ENCODE data around the gene PLPPR1. TPM values are rescaled to one million over a fixed set of nuclear protein-coding genes. Genes with fewer than 3 reads are reported as not detected.

Gene PLPPR1
- total RNA-seq, 1 experiment from 2014 or later, result not detected

DNA sequence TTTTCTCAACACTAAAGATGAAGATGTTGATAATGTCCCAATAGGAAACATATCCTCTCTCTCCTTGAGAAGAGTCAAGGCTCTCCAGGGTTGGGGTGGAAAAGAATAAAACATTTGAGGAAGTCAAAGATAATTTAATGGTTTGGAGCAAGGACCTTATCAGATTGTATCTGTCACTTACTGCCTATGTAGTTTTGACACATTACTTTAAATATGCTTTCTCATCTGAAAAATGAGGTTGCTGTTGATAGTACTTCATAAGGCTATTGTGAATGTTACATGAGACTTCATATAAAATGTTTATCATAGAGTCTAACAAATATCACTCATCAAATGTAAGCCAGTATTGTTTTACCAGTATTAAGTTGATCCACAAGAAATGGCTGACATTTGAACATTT lies 307.6 kb downstream of the PLPPR1 start:
- no peak for DNase-seq (ENCODE audit: low read depth)

DNA sequence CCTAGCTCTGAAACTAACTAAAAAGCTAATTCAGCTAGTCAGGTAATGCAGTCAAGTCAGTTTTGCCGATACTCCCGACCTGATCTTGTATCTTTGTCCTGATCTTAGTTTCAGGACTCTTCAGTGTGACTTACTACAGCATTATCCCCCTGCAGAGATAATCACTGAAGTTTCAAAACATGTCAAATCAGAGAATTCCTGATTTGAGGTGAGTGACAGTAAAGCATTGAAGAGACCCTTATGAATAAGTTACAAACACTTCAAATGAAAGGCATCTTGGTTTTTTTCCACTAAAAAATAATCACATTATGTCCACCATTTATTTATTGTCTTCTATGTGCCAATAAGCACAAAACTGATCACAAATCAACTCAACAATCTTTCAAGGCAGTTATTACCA lies 308.7 kb downstream of the PLPPR1 start:
- DNase-seq (ENCODE audit: low read depth), result no peak

DNA sequence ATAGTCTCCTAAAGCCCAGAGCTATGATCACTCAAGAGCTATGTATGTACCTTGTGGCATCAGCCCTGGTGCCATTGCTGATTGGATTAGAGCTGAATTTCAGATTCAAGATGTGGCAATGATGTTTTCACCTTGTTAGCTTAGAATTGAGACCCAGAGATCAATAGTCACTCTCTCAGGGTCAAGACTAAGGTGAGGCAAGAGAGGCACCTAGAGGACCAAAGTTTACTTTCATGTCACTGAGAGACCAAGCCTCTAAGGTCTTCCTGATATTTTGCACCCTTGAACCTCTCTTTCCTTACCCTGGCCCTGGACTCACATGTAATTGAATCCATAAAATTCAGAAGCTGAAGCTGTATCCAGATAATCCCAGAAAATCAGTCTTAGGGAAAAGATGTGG lies 313.4 kb downstream of the PLPPR1 start:
- no peak for DNase-seq (ENCODE audit: low read depth)

DNA sequence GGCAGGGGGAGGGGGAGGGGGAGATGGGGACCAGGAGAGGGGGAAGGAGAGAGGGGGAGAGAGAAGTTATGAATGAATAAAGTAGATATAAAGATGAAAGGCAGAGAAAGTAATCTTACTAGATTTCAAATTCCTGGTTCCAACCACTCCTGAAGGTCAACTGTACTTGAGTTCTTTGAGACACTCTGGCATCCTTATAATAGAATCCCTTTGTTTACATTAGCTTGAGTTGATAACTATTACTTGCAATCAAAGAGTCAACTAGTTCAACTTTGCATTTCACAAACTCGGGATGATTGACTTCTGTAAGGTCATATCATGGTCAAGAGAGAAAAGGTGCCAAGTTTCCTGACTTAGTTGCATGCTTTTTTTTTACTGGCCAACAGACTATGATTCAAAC lies 314.1 kb downstream of the PLPPR1 start:
- no peak for DNase-seq (ENCODE audit: low read depth)

DNA sequence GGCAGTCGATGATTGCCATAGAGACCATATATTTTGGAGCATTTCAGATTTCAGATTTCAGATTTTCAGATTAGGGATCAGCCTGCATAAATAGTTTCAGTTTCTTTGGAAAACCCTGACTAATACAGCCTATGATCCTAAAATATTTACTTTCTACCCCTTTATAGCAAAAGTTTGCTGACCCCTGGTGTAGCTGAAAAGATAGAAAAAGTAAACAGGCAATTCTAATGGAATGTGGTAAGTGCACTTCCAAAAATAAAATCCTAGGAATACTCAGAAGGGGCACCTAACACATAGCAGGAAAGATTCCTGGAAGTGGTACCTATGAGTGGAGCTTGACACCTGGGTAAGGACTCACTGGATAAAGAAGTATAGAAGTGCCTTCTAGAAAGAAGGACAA lies 321.8 kb downstream of the PLPPR1 start:
- no peak for DNase-seq (ENCODE audit: low read depth)

DNA sequence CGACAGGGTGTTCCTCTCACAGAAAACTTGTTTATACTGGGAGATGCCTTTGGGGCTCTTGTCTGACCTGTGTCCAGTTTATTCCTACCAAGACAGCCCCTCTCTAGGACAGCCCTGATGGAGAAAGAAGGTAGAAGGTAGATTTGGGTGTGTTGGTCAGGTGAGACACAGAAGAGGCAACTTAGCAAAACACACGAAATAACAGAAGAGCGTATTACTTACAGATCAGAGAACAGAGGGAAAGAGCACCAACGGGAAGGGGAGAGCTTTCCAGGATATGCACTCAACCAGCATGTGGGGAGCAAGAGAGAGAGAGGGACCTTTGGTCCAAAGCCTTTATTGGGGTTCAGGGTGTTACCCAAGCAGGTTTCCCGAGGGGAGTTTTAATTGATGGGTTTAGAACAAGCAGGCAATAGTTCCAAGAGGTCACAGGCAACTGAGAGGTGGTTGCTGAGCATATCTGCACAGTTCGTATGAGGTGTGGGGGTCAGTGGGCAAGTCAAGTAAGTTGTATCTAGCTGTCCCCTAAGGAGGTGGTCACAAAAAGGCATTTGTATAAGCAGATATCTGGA lies 324.5 kb downstream of the PLPPR1 start:
- DNase-seq (ENCODE audit: low read depth), result no peak

DNA sequence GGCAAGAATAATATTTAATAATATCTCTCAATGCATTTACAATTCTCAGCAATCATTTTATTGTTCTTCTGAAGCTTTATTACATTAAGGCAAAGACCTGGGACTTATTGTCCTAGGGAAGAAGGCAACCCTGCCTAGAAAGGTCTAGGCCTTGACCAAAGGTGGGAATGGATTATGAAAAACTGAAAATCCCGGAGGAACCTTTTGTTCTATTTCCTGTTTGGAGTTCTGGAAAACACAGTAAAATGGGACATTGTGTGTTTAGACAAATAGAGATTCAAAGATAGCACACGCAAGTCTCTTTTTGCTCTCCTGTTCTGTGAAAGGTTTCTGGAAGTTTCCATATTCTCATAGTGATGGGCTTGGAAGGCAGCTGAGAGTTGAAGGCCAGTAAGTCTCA lies 325.2 kb downstream of the PLPPR1 start:
- DNase-seq (ENCODE audit: low read depth), result no peak

DNA sequence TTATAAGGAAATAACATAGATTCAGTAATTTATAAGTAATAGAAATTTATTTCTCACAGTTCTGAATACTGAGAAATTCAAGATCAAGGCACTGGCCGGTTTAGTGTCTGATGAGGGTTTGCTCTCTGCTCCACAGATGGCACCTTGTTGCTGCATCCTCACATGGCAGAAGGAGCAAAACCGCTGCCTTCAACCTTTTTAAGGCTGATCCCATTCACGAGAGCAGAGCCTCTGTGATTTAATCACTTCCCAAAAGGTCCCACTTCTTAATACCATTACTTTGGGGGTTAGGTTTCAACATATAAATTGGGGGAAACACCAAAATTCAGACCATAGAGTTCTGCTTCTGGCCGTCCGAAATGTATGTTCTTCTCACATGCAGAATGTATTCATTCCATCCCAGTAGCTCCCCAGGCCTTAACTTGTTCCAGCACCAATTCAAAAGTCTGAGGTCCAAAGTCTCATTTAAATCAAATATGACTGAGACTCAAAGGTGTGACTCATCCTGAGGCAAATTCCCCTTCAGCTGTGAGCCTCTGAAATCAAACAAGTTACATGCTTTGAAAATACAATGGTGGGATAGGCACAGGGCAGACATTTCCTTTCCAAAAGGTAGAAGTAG lies 325.7 kb downstream of the PLPPR1 start:
- no peak for DNase-seq (ENCODE audit: low read depth)

DNA sequence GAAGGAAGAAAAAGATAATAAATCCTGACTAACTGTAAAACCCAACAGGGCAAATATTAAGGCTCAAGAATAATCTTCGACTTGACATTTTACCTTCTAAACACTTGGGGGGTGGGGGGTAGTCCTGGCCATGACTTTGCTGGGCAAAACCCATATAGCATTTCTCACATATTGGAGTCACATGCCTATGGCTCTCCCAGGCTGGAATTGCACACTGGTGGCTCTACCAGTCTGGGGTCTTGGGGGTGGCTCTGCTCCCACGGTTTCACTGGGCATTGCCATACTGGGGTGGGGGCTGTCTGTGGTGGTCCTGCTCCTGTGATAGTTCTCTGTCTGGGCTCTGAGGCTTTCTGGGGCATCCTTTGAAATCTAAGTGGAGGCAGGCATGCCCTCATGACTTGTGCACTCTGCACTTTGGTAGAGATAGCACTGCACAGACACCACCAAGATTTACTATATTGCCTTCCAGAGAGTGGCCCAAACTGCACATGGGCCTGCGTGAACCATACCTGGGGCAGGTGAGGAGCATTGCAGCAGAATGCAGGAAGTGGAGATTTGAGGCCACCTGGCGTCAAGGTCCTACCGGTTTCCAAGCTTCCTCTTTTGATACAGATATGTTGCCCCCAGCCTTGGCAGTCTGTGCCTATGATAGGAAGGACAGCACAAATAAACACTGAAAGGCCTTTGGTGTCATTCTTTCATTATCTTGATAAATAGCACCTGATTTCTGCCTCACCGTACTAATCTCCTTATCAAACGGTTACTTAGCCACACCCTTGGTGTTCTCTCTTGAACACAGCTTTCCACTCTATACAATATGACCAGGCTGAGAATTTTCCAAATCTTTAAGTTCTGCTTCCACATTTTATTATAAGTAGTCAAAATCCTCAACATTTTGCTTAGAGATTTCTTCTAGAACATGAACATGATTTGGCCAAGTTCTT lies 326.5 kb downstream of the PLPPR1 start:
- no peak for DNase-seq (ENCODE audit: low read depth)

DNA sequence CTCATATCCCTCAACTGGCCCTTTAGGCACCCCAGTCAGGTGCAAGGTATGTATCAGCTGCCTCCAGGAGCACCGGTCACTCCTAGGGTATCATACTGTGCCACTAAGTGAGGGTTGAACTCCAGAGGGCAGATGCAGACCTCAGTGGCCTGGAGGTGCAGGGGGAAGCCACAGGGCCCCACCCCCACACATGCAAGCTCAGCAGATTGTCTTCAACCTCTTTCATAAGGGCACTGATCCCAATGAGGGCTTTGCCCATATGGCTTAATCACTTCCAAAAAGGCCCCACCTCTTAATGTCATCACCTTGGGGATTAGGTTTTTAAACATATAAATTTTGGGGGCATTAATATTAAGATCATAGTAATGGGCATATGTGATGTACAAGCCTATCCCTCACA lies 328.1 kb downstream of the PLPPR1 start:
- no peak for DNase-seq (ENCODE audit: low read depth)

DNA sequence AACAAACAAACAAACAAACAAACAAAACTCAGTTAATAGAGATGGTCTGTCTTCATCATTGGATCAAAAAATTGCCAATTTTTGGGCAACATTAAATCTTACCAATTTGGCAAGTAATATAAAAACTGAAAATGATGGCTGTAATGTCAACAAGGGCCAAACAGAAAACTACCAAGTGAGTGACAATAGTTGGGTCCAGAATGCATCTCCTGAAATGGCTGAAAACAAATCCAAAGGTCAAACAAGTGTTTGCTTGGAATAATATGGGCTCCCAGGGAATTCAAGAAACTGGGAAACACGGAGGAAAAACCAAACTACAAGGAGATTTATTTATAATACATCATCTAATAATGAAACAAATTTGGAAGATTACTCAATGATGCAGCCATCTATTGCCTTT lies 331.2 kb downstream of the PLPPR1 start:
- DNase-seq (ENCODE audit: low read depth), result no peak

DNA sequence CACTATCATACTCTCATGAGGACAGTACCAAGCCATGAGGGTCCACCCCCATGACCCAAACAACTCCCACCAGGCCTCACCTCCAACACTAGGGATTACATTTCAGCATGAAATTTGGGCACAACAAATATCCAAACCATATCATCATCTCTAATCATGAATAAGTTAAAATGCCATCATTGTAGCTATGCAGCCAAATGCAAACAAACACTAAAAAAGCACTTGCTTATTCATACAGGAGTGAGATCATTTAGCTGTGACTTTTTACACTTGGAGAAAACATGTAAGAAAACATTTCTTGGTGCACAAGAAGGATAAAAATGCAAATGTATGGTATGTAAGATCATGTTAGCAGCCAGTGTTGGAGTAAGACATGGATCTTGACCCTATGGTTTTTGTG lies 332.1 kb downstream of the PLPPR1 start:
- DNase-seq (ENCODE audit: low read depth), result no peak

DNA sequence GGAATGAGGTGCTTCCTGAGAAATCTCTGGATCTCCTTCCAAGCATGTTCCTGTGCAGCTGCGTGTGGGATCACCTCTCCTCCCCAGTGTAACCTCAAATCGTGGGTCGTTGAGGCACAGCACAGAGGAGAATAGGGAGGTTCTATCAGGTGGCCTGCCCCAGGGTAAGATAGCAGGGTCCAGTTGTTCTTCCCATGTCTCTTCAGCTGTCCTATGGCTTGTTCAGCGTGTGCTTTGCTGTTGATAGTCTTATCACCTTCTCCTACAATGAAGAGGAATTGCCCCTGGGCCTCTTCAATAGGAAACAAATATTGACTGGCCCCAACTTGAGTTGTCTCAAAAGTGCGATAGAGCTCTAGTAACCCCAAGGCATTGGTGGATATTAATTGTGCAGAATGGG lies 333.9 kb downstream of the PLPPR1 start:
- DNase-seq (ENCODE audit: low read depth), result no peak

DNA sequence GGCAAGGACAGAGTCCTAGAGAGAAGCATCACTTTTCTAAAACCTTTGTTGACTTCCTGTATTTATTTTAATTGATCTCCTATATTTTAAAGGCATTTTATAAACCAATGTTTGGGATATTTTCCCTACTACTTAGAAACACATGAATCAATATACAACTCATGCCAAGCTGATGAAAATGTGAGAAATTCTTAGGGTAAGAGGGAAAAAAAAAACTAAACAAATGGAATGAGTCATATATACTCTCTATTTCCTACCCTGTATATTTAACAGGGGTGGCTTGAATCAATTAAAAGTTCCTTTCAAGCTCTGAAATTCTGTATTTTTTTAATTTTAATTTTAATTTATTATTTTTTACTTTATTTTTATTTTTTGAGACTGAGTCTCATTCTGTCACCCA lies 336.7 kb downstream of the PLPPR1 start:
- no peak for DNase-seq (ENCODE audit: low read depth)

DNA sequence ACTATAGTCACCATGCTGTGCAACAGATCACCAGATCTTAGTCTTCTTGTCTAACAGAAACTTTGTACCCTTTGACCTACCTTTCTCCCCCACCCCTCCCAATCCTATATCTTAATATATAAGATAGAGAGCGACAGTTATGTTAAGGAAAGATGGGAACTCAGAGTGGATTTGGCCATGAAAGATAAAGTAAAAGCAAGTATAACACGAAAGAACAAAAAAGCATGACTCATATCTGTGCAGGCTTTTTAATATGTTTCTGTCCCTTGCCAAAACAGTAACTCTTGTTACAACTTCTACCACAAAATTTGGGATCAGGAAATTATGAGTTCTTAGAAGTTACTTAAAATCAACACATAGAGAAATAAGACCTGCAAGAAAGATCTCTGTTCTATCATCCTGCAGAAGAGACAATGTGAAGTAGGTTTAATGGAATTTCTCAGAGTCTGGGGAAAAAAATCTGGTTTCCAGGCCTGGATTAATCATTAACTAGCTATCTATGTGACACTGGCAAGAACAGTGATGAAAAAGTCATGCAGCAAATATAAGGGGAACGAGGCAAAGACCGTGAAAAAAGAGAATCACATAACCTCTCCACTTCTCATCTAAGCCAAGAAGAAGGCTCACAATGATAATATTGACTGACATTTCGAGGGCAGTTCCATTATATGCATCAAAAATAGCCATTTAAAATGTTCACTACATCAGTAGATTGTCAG lies 337.7 kb downstream of the PLPPR1 start:
- no peak for DNase-seq (ENCODE audit: low read depth)

DNA sequence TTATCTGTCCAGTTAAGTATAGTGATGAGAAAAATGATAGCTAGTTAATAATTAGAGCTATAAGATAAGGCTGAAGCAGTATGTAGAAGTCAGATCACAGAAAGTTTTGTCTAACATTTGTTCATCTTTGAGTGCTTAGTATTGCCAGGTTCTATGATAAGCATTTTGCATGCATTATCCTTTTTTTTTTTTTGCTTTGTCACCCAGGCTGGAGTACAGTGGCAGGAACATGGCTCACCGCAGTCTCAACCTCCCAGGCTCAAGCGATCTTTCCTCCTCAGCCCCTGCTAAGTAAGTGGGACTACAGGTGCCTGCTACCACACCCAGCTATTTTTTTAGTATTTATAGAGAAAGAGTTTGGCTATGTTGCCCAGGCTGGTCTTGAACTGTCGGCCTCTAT lies 338.8 kb downstream of the PLPPR1 start:
- no peak for DNase-seq (ENCODE audit: low read depth)

DNA sequence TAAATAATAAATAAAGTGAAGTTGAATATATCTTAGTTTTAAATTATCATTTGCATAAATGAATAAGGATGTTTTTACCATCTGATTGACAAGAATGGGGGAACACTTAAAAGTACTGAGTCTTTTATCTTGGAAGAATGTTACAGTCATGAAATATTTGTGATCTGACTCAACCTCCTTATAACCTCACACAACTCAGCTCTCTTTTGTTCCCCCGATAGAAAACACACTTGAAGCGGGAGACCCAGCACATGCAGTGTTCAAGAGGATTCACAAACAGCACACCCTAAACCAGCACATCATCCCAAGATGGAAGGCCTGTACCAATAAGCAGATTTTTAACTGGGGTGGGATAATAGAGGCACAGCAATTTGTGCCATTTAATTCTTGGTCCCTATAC lies 340.8 kb downstream of the PLPPR1 start:
- peak; percentile 60 for DNase-seq (ENCODE audit: low read depth)

DNA sequence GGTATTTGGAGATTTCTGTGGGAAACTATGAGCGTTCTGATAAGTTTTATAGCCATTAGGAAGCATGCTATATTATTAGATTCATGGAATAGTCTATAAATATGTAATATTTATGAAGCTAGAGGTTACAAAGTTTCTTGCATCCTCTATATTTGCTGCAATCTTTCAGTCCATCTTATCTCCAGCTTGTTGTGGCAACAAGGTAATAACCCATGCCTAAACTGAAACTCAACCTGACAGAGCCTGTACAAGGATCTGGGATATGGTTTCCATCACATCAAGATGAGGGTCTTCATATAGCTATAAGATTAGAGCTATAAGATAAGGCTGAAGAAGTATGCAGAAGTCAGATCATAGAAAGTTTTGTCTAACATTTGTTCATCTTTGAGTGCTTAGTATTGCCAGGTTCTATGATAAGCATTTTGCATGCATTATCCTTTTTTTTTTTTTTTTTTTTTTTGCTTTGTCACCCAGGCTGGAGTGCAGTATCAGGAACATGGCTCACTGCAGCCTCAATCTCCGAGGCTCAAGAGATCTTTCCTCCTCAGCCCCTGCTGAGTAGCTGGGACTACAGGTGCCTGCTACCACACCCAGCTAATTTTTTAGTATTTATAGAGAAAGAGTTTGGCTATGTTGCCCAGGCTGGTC lies 341.5 kb downstream of the PLPPR1 start:
- no peak for DNase-seq (ENCODE audit: low read depth)

DNA sequence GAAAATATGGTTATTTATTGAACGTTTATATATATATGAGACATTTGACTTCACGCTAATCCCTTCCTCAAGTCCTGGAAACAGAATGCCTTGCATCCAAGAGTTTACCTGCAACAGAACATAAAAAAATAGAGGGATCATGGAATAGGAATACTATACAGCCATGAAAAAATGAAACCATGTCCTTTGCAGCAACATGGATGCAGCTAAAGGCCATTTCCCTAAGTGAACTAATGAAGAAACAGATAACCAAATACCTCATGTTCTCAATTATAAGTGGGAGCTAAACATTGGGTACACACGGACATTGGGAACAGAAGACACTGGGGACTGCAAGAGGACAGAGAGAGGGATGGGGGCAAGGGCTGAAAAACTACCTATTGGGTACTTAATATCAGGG lies 343.3 kb downstream of the PLPPR1 start:
- no peak for DNase-seq (ENCODE audit: low read depth)

DNA sequence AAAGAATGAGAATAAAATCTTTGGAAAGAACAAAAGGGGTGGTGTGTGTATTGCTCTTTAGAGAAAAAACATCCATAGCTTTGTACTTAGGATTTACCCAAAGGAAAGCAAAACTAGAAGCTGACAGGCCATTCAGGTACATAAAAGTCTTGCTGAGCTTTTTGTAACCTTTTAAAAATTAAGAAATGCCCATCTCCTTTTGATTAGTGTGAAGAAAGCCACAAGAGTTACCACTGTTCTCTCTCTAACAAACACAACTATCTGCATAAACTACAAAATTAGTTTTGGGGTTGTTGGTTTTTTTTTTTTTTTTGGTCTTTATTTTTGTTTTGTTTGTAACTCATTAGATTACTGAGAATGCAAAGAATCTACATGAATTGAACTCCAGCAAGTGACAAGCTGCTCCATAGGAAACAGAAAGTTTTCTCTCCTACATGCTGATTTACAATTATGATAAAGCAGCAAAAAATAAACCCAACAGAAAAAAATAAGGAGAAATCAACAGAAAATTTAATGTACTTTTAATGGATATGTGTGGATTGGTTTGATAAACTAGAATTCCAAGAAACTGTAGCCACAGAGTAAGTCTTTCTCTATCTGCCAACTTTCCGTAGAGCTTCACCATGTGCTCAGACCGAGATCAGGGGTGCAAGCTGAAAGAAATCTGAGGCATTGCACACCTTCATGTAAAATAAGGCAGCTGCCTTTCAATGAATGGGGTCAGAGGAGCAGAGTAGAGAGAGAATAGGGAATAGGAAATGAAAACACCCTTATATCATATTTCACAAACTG lies 344.0 kb downstream of the PLPPR1 start:
- DNase-seq (ENCODE audit: low read depth), result no peak

All from HT1080 (cell line).